A673 (cell line): ENCODE measurements around the gene OR2H1. TPM values are rescaled to one million over a fixed set of nuclear protein-coding genes. Genes with fewer than 3 reads are reported as not detected.

ENCODE experiments used
- BruUV-seq: library from RNA; stranded (reverse); fragments of 400-500 nt; replicated peaks from 2 replicates; lab custom pipeline; 2021; lab: Mats Ljungman, UMichigan
- CTCF ChIA-PET: fragments of 300-600 bp; sonication (Branson Sonifier 250); formaldehyde crosslinking; loops from one replicate; lab custom pipeline; 2022; ENCODE audit warnings: antibody characterized with exemption; lab: Charles Lee
- POLR2A ChIA-PET: fragments of 300-600 bp; sonication (Branson Sonifier 250); formaldehyde crosslinking; loops from one replicate; lab custom pipeline; 2022; ENCODE audit warnings: antibody characterized with exemption; ENCODE audit not compliant: low non-redundant PET; lab: Charles Lee
- DNase-seq: peaks from one replicate; pipeline ENCODE4 v3.0.0-alpha.2; 2015; ENCODE audit warnings: low spot score
- H3K27ac ChIP-seq: fragments of 200-600 bp; sonication (generic); 2 replicates; pipeline ENCODE4 v1.5.1; 2016; ENCODE audit warnings: mixed run types, low read depth, mild to moderate bottlenecking, mixed read lengths, antibody characterized with exemption, low read length; ENCODE audit not compliant: poor library complexity, severe bottlenecking
- H3K27me3 ChIP-seq: fragments of 200-600 bp; sonication (generic); replicated peaks from 2 replicates; pipeline ENCODE4 v1.6.1; 2017; ENCODE audit warnings: mixed run types, low read depth, mild to moderate bottlenecking, mixed read lengths, antibody characterized with exemption, low read length; ENCODE audit not compliant: insufficient read depth, poor library complexity
- H3K36me3 ChIP-seq: fragments of 200-600 bp; sonication (generic); 2 replicates; pipeline ENCODE4 v1.6.1; 2016; ENCODE audit warnings: mixed run types, mild to moderate bottlenecking, mixed read lengths, antibody characterized with exemption, low read length; ENCODE audit not compliant: insufficient read depth, poor library complexity, severe bottlenecking
- H3K4me1 ChIP-seq: fragments of 200-600 bp; sonication (generic); 2 replicates; pipeline ENCODE4 v1.6.1; 2017; ENCODE audit warnings: mixed run types, mild to moderate bottlenecking, mixed read lengths, antibody characterized with exemption, low read length; ENCODE audit not compliant: insufficient read depth, poor library complexity, severe bottlenecking
- H3K4me3 ChIP-seq: fragments of 200-600 bp; sonication (generic); 2 replicates; pipeline ENCODE4 v1.5.1; 2016; ENCODE audit warnings: low read depth, mixed run types, mild to moderate bottlenecking, mixed read lengths, low read length; ENCODE audit not compliant: poor library complexity, severe bottlenecking
- H3K9me3 ChIP-seq: fragments of 200-600 bp; sonication (generic); 2 replicates; pipeline ENCODE4 v1.6.1; 2016; ENCODE audit warnings: mixed run types, low read depth, mild to moderate bottlenecking, mixed read lengths, antibody characterized with exemption, low read length; ENCODE audit not compliant: poor library complexity, severe bottlenecking
- EZH2 ChIP-seq: fragments of 200-600 bp; sonication (generic); IDR thresholded peaks from 2 replicates; pipeline ENCODE4 v1.6.1; 2017; ENCODE audit warnings: borderline replicate concordance, low read depth, mild to moderate bottlenecking, mixed read lengths, antibody characterized with exemption, low read length; ENCODE audit not compliant: poor library complexity, severe bottlenecking
- intact Hi-C: fragments of 100-400 bp; cut with micrococcal nuclease; formaldehyde crosslinking; loops from one replicate; pipeline ENCODE4 v1.10.0; 2022; ENCODE audit not compliant: unreplicated experiment
- total RNA-seq: library from RNA; stranded (reverse); gene quantifications from 2 replicates; pipeline ENCODE4 v1.2.3, GENCODE V29; 2021
- TF ChIP-seq, protein P1 (sequence below): fragments of 300-800, 200-600 bp; sonication (generic); conservative IDR thresholded peaks from 2 replicates; pipeline ENCODE4 v1.5.1; 2017; ENCODE audit warnings: low read depth, mild to moderate bottlenecking, antibody characterized with exemption, low read length, moderate library complexity, mixed read lengths

The OR2H1 gene
- total RNA-seq, 1 experiment from 2014 or later, result not detected

DNA sequence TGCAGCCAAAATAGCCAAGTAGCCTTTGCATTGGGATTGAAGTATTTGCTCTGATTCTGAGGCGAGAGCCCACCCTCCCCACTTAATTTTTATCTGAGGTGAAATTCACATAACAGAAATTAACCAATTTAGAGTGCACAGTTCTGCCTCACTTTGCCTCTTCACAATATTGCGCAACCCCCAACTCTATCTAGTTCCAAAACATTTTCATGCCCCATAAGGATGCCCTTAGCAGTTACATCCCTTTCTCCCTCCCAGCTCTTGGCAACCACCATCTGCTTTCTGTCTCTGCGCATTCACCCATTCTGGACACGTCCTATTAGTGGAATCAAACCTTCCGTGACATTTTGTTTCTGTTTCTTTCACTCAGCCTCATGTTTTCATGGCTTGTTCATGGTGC is 21.8 kb downstream of the OR2H1 start:
- H3K9me3 ChIP-seq, result no peaks in the 10 kb centered on the region
- no peak for TF ChIP-seq EZH2
- TF ChIP-seq, protein P1, sequence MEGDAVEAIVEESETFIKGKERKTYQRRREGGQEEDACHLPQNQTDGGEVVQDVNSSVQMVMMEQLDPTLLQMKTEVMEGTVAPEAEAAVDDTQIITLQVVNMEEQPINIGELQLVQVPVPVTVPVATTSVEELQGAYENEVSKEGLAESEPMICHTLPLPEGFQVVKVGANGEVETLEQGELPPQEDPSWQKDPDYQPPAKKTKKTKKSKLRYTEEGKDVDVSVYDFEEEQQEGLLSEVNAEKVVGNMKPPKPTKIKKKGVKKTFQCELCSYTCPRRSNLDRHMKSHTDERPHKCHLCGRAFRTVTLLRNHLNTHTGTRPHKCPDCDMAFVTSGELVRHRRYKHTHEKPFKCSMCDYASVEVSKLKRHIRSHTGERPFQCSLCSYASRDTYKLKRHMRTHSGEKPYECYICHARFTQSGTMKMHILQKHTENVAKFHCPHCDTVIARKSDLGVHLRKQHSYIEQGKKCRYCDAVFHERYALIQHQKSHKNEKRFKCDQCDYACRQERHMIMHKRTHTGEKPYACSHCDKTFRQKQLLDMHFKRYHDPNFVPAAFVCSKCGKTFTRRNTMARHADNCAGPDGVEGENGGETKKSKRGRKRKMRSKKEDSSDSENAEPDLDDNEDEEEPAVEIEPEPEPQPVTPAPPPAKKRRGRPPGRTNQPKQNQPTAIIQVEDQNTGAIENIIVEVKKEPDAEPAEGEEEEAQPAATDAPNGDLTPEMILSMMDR, result no peak
- no peak overlapping the region for H3K4me3 ChIP-seq
- ChIA-PET POLR2A (no interaction called here), CTCF (no interaction called here)
- H3K27me3 ChIP-seq, result no peaks in the 10 kb centered on the region
- no peaks in the 10 kb centered on the region for H3K4me1 ChIP-seq
- no TSS peak for BruUV-seq
- DNase-seq, result no peak
- no peak overlapping the region for H3K27ac ChIP-seq
- H3K36me3 ChIP-seq, result no peaks in the 10 kb centered on the region
- intact Hi-C loops, result no loop called here

DNA sequence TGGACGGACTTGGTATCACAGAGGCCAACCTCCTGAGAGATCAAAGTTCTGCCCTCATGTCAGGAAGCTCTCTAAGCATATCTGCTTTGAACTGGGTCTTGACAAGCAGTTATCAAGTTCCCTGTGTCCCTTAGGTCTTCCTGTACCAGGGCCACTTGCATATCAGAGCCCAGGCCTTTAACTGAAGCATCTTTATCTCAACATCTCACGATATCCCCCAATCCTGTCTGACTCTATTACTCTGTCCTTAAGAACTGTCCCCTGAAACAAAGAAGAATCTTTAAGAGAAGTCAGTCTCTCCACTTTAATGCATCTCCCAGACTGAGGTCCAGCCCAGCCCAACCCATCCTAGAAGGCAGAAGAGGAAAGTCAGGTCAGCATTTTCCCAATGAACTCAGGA is 22.6 kb downstream of the OR2H1 start:
- Histone ChIP-seq H3K36me3 (no peaks in the 10 kb centered on the region), H3K9me3 (no peaks in the 10 kb centered on the region), H3K4me1 (no peaks in the 10 kb centered on the region), H3K27ac (no peak overlapping the region), H3K27me3 (no peaks in the 10 kb centered on the region), H3K4me3 (no peak overlapping the region)
- TF ChIP-seq EZH2, result no peak
- TF ChIP-seq, protein P1, result no peak
- DNase-seq, result no peak
- POLR2A ChIA-PET, result no interaction called here
- BruUV-seq, result no TSS peak
- CTCF ChIA-PET, result no interaction called here
- intact Hi-C loops, result no loop called here

DNA sequence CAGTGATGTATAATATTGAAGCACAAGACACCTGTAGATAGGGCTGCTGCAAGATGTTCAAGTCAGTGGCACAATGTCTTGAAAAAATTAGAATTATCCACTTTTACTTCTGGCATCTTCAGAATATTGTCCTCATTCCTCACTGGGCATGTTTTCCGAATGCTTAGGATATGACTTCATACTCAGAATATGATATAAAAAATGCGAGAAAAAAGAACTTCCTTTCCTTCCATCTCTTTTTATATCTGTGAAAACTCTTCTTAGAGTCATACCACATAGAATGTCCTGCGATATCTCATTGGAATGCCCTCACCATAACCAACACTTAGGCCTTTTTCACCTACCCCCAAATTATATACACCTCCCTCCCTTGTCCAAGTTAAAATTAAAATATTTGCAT is 26.2 kb downstream of the OR2H1 start:
- intact Hi-C loops, result no loop called here
- Histone ChIP-seq H3K27ac (no peak overlapping the region), H3K36me3 (no peaks in the 10 kb centered on the region), H3K9me3 (no peaks in the 10 kb centered on the region), H3K4me1 (no peaks in the 10 kb centered on the region), H3K27me3 (no peaks in the 10 kb centered on the region), H3K4me3 (no peak overlapping the region)
- no peak for DNase-seq
- BruUV-seq, result no TSS peak
- ChIA-PET CTCF (no interaction called here), POLR2A (no interaction called here)
- no peak for TF ChIP-seq EZH2
- TF ChIP-seq, protein P1, result no peak
